Keratinocyte (primary cell): ENCODE results near the gene RGS9.

Source experiments
- CTCF ChIP-seq, 3 experiments: IDR thresholded peaks in 1 of 3; conservative IDR thresholded peaks in 1 of 3; optimal IDR thresholded peaks in 1 of 3; 2 replicates in 2 of 3; 3 replicates in 1 of 3; pipeline versions ENCODE3 to v1.5.1; 2011; ENCODE audit warnings: low read length in 3 of 3, mild to moderate bottlenecking in 3 of 3, moderate library complexity in 2 of 3, control low read depth in 1 of 3, inconsistent platforms in 1 of 3; ENCODE audit not compliant: insufficient read depth in 2 of 3; ENCODE audit errors: extremely low read depth in 1 of 3
- EZH2 ChIP-seq: IDR thresholded peaks from one replicate; pipeline ENCODE4 v1.6.1; 2012; ENCODE audit warnings: inconsistent platforms, mild to moderate bottlenecking, low read length, moderate library complexity

GRCh38 chr17:65208717-65209116, 71.5 kb downstream of the RGS9 start:
- TF ChIP-seq CTCF (optimal IDR thresholded peaks at IDR 0.05 in 1 of 3, IDR thresholded peaks at IDR 0.05 in 1 of 3, conservative IDR thresholded peaks at IDR 0.05 in 1 of 3; ENCODE audit: extremely low read depth in 1 of 3, insufficient read depth in 2 of 3, low read length in 3 of 3) (no peak), EZH2 (no peak)
